Neural progenitor cell (in vitro differentiated cells): Measurements from ENCODE around the gene PRKCE. TPM values are rescaled to one million over a fixed set of nuclear protein-coding genes. Genes with fewer than 3 reads are reported as not detected.

Experiments used
- DNase-seq: peaks from one replicate; pipeline ENCODE4 v3.0.0-alpha.2; 2016; ENCODE audit warnings: low spot score
- H2AFZ ChIP-seq: fragments of 200-600 bp; sonication (generic); replicated peaks from 2 replicates; pipeline ENCODE4 v1.6.1; 2016; ENCODE audit warnings: antibody characterized with exemption
- H3F3A ChIP-seq: fragments of 200-600 bp; sonication (generic); 2 replicates; pipeline ENCODE4 v1.6.1; 2016; ENCODE audit warnings: antibody characterized with exemption, low read depth
- H3K27ac ChIP-seq: fragments of 200-600 bp; sonication (generic); 2 replicates; pipeline ENCODE4 v1.5.1; 2016; ENCODE audit warnings: mild to moderate bottlenecking
- H3K27me3 ChIP-seq: fragments of 200-600 bp; sonication (generic); 2 replicates; pipeline ENCODE4 v1.6.1; 2016; ENCODE audit warnings: mild to moderate bottlenecking, moderate library complexity
- H3K36me3 ChIP-seq: fragments of 200-600 bp; sonication (generic); 2 replicates; pipeline ENCODE4 v1.5.1; 2016
- H3K4me1 ChIP-seq: fragments of 200-600 bp; sonication (generic); 2 replicates; pipeline ENCODE4 v1.6.1; 2016; ENCODE audit warnings: mixed run types
- H3K4me2 ChIP-seq: fragments of 200-600 bp; sonication (generic); 2 replicates; pipeline ENCODE4 v1.6.1; 2016
- H3K4me3 ChIP-seq: fragments of 200-600 bp; sonication (generic); 2 replicates; pipeline ENCODE4 v1.5.1; 2016
- H3K79me2 ChIP-seq: fragments of 200-600 bp; sonication (generic); 2 replicates; pipeline ENCODE4 v1.6.1; 2016; ENCODE audit warnings: low read depth
- H3K9ac ChIP-seq: fragments of 200-600 bp; sonication (generic); 2 replicates; pipeline ENCODE4 v1.6.1; 2016
- H3K9me3 ChIP-seq: fragments of 200-600 bp; sonication (generic); 2 replicates; pipeline ENCODE4 v1.5.1; 2016; ENCODE audit warnings: low read depth
- H4K20me1 ChIP-seq: fragments of 200-600 bp; sonication (generic); 2 replicates; pipeline ENCODE4 v1.6.1; 2016; ENCODE audit warnings: low read depth
- H3K27ac Mint-ChIP-seq: 3 replicates; pipeline ENCODE4 v1.8.0; 2021; ENCODE audit warnings: mixed read lengths
- H3K27me3 Mint-ChIP-seq: 2 replicates; pipeline ENCODE4 v1.8.0; 2022; ENCODE audit warnings: low read depth, mild to moderate bottlenecking, inconsistent platforms, moderate library complexity, mixed read lengths; ENCODE audit not compliant: insufficient read depth
- H3K36me3 Mint-ChIP-seq: 3 replicates; pipeline ENCODE4 v1.8.0; 2021; ENCODE audit warnings: mixed read lengths
- H3K4me1 Mint-ChIP-seq: 3 replicates; pipeline ENCODE4 v1.8.0; 2021; ENCODE audit warnings: mixed read lengths
- H3K4me3 Mint-ChIP-seq: 3 replicates; pipeline ENCODE4 v1.8.0; 2021; ENCODE audit warnings: mild to moderate bottlenecking, moderate library complexity, mixed read lengths
- H3K9me3 Mint-ChIP-seq: 3 replicates; pipeline ENCODE4 v1.8.0; 2020; ENCODE audit warnings: mixed read lengths
- CTCF ChIP-seq: fragments of 200-600 bp; sonication (generic); IDR thresholded peaks from 2 replicates; pipeline ENCODE4 v1.5.1; 2017; ENCODE audit warnings: antibody characterized with exemption, mild to moderate bottlenecking
- EZH2 ChIP-seq: fragments of 200-600 bp; sonication (generic); IDR thresholded peaks from 2 replicates; pipeline ENCODE4 v1.6.1; 2017; ENCODE audit warnings: antibody characterized with exemption, mild to moderate bottlenecking, moderate library complexity
- EZH2phosphoT487 ChIP-seq: fragments of 200-600 bp; sonication (generic); IDR thresholded peaks from 2 replicates; pipeline ENCODE4 v1.6.1; 2017; ENCODE audit warnings: antibody characterized with exemption
- total RNA-seq: library from RNA; depleted of rRNA; stranded (reverse); fragments of >200 nt; gene quantifications from 2 replicates; pipeline ENCODE4 v1.2.3, GENCODE V29; 2015; ENCODE audit warnings: low replicate concordance

PRKCE gene
- total RNA-seq, 1 donor from 2014 or later: 4.1 TPM

GRCh38 chr2:45974056-45974455 is 322.6 kb downstream of the PRKCE start:
- TF ChIP-seq EZH2phosphoT487: no peak
- TF ChIP-seq EZH2: no peak
- TF ChIP-seq CTCF: no peak
- Histone ChIP-seq H3K4me1 (no peaks in the 10 kb centered on the region), H3K27ac (no peak overlapping the region), H3K9ac (no peak overlapping the region), H3K27me3 (no peaks in the 10 kb centered on the region), H3K4me2 (no peak overlapping the region), H3K79me2 (no peaks in the 10 kb centered on the region), H3F3A (no peaks in the 10 kb centered on the region), H4K20me1 (no peaks in the 10 kb centered on the region), H3K36me3 (no peaks in the 10 kb centered on the region), H2AFZ (no peak overlapping the region), H3K9me3 (no peaks in the 10 kb centered on the region), H3K4me3 (no peak overlapping the region)
- Mint-ChIP-seq H3K9me3 (no peaks in the 10 kb centered on the region), H3K4me3 (no peak overlapping the region), H3K4me1 (peaks cover 6% of the 10 kb centered on the region), H3K27ac (no peak overlapping the region), H3K27me3 (no peaks in the 10 kb centered on the region), H3K36me3 (no peaks in the 10 kb centered on the region)
- DNase-seq: no peak

- no peaks in the 10 kb centered on the region for H3K9me3 ChIP-seq
- TF ChIP-seq CTCF (no peak), EZH2 (no peak), EZH2phosphoT487 (no peak)
- no peak overlapping the region for H2AFZ ChIP-seq
- H3F3A ChIP-seq: no peaks in the 10 kb centered on the region
- no peaks in the 10 kb centered on the region for H3K36me3 ChIP-seq
- H4K20me1 ChIP-seq: no peaks in the 10 kb centered on the region
- DNase-seq: no peak
- Mint-ChIP-seq H3K36me3 (no peaks in the 10 kb centered on the region), H3K9me3 (no peaks in the 10 kb centered on the region), H3K4me1 (peaks cover 9% of the 10 kb centered on the region), H3K27ac (no peak overlapping the region), H3K4me3 (no peak overlapping the region), H3K27me3 (no peaks in the 10 kb centered on the region)
- H3K27ac ChIP-seq: no peak overlapping the region
- H3K4me3 ChIP-seq: no peak overlapping the region
- H3K79me2 ChIP-seq: no peaks in the 10 kb centered on the region
- no peaks in the 10 kb centered on the region for H3K27me3 ChIP-seq
- H3K4me1 ChIP-seq: no peaks in the 10 kb centered on the region
- no peak overlapping the region for H3K9ac ChIP-seq
- no peak overlapping the region for H3K4me2 ChIP-seq
These were observed 323.4 kb downstream of the PRKCE start for GRCh38 chr2:45974762-45975408.

- no peaks in the 10 kb centered on the region for H3K4me1 ChIP-seq
- no peak overlapping the region for H2AFZ ChIP-seq
- TF ChIP-seq CTCF (no peak), EZH2 (no peak), EZH2phosphoT487 (no peak)
- Mint-ChIP-seq H3K27me3 (no peaks in the 10 kb centered on the region), H3K9me3 (no peaks in the 10 kb centered on the region), H3K36me3 (no peaks in the 10 kb centered on the region), H3K4me3 (no peak overlapping the region), H3K27ac (no peak overlapping the region), H3K4me1 (peaks cover 9% of the 10 kb centered on the region)
- no peak for DNase-seq
- no peaks in the 10 kb centered on the region for H3K36me3 ChIP-seq
- no peak overlapping the region for H3K4me3 ChIP-seq
- no peak overlapping the region for H3K4me2 ChIP-seq
- H3K9ac ChIP-seq: no peak overlapping the region
- H4K20me1 ChIP-seq: no peaks in the 10 kb centered on the region
- no peaks in the 10 kb centered on the region for H3K27me3 ChIP-seq
- H3F3A ChIP-seq: no peaks in the 10 kb centered on the region
- no peak overlapping the region for H3K27ac ChIP-seq
- H3K79me2 ChIP-seq: no peaks in the 10 kb centered on the region
- no peaks in the 10 kb centered on the region for H3K9me3 ChIP-seq
These were observed 324.5 kb downstream of the PRKCE start for GRCh38 chr2:45975752-45976517.
